Measurements from ENCODE around the gene FBLN7. TPM values are rescaled to one million over a fixed set of nuclear protein-coding genes. Genes with fewer than 3 reads are reported as not detected.
A peak's percentile ranks its signal among the peaks of the same experiment; 100 is the strongest.

Gene FBLN7
- total RNA-seq, 1 experiment from 2014 or later, result 3.9 TPM

DNA sequence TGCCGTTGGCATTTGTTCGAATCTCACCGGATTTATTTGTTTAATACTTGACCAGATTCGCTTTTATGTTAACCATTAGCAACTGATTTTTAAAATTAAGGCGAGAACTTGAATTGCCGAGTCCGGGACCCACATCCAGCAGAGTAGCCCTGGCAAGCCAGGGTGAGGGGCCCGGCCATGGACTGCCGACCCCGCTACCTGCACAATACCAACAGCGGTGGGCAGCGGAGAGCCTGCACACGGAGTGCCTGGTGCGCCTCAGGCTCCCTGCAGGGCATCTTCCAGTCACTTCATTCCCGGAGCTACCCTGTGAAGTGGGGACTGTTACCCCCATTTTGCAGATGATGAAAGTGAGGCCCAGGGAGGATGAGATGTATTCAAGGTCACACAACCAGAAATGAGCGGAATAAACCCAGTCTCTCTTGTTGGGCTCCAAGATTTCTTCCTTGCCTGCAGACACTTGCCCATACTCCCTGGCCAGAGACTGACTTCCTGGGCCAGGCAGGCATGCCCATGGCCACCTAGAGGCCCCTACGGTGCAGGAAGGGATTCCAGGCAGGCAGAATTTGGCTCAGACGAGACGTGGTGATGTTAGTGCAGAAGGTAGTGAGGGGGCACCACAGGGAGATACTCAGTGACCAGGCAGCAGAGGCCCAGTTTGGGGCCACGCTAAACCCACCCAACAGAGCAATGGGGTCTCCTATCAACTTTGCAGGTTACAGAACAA lies 2.9 kb downstream of the FBLN7 start:
- DNase-seq (ENCODE audit: low read depth), result no peak

DNA sequence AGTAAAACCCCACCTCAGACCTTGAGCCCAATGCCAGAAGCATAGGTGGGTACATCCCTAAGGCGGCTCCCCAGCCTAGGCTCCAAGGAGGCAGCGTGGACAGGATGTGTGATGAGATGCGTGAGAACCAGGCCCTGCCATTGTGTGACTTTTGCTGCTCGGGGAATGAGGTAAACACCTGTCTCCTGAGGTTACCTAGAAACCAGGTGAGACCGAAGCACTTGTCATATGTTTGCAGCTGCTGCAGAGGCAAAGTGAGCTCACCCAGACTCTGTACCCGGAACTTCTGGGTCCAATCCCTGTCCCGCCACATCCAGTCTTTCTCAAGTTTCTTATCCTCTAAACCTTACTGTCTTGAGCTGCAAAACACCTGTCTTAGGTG lies 3.4 kb downstream of the FBLN7 start:
- DNase-seq (ENCODE audit: low read depth), result no peak

DNA sequence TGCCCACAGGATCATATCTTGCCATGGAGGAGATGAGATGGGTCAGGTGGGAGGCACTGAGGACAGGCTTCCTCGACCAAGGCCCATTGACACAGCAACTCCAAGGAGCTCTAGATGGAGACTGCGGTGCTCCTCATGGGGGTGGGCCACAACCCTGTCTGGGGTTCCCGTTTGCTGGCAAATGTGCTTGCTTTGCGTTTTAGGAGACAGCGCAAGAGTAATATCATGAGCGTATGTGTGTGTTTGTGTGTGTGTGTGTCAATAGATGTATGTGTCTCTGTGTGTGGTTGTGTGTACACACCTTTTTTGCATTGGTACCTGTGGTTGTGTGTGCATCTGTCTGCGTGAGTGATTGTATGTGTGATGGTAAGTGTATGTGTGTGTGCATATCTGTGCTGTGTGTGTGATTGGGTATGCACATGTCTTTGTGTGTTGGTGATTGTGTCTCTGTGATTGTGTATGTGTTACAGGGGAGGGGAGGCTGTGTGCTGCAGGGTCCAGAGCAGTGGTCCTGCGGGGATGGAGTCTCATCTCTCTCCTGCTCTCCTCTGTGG lies 4.4 kb downstream of the FBLN7 start:
- DNase-seq (ENCODE audit: low read depth), result no peak

DNA sequence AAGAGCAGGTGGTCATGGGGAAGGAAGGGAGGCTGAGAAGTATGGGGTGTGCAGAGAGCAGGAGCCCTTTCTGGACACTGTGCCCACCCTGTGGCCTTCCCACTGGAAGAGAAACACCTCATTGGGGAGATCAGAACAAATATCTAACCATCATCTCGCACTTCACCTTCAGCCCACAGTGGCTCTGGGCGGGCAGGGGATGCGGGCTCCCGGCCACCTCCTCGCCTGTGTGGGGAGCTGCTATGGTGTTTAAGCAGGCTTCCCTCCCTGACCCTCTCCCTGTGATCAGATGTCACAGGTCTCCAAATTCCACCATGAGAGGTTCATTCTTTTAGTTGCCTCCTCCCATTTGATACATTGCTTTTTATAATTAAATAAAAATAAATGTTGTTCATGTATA lies 5.0 kb downstream of the FBLN7 start:
- DNase-seq (ENCODE audit: low read depth), result no peak

DNA sequence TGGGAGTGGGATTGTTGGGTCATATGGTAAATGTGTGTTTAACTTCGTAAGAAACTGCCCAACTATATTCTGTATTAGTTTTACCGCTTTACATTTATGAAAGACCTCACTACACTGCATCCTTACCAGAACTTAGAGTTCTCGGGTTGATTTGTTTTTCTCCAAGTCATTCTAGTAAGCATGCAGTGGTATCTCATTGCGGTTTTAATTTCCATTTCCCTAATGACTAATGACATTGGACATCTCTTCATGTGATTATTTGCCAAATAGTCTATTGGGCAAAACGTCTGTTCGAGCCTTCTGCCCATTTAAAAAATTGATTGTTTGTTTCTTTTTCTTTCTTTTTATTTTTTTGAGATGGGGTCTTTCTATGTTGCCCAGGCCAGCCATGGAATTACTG lies 6.8 kb downstream of the FBLN7 start:
- peak; percentile 37 for DNase-seq (ENCODE audit: low read depth)

DNA sequence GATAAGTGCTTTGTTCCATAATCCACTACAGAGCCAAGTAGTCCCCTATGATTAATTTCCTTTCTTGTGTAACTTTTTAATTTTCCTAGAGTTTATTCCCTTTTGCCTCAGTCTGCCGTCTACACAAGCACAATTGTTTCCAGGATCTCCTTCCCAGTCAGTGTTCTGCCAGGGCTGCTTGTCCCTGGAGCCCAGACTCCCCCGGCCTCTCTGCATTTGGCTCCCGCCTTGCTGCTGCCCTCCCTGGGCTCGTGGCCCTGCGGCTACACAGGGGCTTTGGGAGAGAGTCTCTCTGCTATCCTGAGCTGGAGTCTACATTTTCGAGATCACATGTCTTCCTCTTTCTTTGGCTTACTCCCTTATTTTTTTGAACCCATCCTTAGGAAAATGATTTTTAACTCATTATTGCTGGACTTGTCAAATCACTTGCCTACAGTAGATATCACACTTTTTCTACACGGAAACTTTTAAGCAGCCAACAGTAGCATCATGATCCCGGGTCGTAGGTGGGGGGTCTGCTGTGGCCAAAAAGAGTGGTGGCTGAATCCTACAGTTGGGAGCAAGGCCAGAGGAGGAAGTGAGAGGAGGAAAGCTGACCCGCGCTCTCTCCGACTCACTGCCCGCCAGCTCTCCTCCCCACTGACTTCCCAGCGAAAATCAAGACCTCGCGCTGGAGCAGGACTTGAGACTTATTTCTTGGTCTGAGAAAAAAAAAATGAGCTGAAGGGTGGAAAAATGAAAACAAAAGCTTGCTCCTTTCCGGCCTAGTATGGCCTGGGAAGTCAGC lies 9.4 kb downstream of the FBLN7 start:
- DNase-seq (ENCODE audit: low read depth), result no peak

DNA sequence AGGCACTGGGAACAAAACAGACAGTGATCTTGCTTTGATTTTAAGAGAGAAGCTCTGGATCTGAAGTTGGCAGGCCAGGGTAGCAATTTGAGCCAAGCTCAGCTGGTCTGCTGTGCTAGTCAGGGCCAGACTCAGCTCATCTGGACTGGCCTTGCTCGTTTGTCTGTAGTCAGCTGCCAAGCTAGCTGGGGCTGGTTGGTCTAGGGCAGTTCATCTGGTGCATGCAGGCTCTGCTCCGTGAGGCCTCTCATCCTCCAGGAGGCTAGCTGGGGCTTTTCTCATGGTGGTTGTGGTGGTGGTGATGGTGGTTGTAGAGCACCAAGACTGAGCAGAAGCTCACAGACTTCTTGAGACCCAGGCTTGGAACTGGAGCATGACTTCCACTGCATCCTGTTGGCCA lies 10.3 kb downstream of the FBLN7 start:
- DNase-seq (ENCODE audit: low read depth), result no peak

DNA sequence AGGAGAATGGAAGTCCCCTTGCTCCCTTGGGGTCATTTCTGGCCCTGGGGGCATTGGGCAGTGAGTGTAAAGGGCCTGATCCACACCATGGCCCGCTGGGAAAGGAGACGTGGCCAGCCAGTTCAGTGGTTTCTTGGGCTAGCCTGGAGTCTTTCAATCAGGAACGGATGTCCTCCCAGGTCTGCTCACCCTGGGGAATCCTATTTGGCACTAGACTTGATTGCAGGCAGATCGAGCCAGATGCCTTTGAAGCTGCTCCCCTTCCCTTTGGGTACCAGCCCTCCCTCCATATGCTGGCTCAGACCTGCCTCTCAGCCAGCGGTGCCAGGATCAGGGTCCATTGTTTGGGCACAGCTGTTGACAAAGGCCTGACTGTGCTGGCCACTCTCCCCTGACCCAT lies 11.0 kb downstream of the FBLN7 start:
- no peak for DNase-seq (ENCODE audit: low read depth)

DNA sequence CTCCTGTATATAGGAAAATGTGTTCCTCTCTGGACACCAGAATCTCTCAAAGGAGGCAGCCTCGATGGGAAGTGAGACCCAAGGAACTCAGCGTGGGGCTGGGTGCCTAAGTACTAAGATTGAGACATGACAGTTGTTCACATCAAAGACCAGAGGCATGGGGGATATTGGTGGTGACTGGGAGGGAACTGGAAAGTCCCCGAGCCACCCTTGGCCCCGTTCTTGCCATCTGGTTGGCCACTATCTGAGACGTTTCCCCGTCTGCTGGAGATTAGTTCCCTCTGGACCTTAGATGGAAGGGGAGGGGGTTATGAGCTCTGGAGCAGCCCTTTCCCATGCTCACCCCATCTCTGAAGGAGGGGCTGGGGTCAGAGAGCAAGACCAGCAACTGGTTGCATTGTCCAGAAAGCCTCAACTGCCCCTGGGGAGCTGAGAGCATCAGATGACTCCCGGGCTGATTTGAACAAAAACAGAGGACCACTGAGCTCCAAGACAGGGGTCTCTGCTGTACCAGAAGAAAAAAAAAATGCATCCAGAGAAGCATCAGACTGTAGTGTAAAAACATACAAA lies 11.8 kb downstream of the FBLN7 start:
- no peak for DNase-seq (ENCODE audit: low read depth)

DNA sequence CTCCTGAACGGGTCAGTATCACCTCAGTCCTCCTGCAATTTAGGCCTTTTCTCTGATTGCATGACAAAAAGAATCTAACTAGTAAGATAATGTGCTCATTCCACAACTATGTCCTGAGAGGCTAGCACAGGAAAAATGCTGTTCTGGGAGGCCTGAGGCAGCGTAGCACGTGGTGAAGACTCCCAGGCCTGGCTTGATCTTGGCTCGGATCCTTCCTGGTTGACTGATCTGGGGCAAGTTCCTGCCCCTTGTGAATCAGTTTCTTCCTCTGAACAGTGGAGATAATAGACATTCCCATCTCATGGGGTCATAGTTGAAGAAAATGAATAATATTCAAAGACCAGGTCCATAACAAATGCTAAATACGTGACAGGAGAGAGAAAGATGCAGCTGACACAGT lies 12.3 kb downstream of the FBLN7 start:
- peak; percentile 93 for DNase-seq (ENCODE audit: low read depth)

DNA sequence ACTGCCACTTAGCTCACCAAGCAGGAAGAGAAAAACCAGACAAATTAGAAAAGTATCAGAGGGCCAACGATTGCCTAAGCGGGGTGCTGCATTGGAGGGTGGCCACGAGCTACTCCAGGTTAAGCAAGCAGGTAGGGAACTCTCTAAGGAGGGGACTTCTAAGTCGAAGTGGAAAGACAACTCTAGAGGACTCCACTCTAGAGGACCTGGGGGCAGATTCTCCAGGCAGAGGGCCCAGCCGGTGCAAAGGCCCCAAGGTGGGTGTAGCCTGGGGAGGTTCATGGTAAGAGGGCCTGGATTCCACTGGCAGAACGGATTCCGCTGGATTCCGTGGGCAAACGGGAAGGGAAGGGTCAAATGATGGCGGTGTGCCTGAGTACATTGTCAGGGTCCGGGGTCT lies 12.7 kb downstream of the FBLN7 start:
- DNase-seq (ENCODE audit: low read depth), result no peak

DNA sequence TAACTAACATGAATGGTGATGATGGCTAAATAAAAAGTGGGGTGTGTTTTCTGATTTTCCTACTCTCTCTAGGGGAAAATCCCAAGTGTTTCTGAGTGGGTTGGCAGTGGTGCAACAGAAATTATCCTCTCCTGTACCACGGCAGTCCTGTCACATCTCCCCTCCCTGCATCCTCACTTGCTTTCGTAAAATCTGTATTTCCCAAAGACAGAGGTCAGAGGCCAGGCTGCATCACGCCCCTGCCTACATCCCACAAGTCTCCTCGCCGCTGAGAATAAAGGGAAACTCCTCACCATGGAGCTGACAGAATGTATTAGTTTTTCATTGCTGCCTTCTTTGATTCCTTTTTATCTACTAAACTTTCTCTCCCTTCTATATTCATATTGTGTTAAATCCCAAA lies 13.1 kb downstream of the FBLN7 start:
- no peak for DNase-seq (ENCODE audit: low read depth)

DNA sequence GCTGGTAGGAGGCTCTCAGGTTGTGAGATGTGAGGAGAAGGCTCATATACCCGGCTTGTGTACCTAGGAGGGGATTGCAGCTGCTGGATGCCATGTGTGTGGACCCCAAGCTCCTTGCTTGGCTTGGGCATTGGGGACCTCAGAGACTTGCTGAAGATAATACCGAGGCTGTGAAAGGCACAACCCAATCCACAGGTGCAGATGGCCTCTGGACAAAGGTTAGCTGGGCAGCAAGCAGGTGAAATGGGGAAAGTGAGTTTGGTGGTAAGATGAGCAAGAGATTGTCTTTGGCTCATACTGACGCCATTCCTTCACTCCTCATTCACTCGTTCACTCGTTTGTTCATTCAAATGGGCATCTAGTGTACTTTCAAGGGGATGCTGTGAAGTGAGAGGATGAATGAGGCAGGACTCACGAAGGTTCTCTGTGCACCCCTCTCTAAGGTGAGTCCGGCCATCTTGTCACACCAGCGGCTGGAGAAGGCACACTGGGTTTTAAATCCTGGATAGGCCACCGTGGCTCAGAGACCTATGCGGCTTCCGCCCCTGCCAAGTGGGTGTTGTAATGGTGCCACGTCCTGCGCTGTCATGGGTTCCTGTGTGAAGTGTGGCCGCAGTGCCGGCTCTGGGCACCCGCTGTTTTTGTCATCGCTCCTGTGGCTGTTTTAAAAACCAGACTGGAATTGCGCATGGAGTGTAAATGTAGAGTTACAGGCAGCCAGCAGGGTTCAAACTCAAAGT lies 13.7 kb downstream of the FBLN7 start:
- DNase-seq (ENCODE audit: low read depth), result no peak

DNA sequence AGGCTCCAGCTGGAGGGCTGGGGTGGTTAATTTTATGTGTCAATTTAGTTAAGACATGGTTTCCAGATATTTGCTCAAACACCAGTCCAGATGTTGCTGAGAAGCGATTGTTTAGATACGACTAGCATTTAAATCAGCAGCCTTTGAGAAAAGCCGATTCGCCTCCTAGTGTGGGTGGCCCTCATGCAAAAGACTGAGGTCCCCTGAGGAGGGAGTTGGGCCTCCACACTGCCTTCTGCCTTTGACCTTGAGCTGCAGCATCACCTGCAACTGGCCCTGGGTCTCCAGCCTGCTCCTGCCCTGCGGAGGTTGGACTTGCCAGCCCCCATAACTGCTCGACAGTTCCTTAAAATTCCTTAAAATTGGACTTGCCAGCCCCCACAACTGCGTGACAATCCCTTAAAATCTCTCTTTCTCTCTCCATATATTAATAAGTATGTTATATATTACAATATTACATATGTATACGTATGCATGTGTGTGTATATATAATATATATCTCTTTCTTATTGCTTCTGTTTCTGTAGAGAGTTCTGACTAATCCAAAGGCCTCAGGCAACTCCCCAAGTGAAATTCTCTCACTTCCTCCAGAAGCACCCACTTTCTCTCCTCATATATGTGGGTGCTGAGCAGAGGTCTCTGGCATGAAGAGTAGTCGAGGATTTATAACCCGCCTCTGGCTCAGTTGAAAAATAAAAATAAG lies 14.4 kb downstream of the FBLN7 start:
- no peak for DNase-seq (ENCODE audit: low read depth)

DNA sequence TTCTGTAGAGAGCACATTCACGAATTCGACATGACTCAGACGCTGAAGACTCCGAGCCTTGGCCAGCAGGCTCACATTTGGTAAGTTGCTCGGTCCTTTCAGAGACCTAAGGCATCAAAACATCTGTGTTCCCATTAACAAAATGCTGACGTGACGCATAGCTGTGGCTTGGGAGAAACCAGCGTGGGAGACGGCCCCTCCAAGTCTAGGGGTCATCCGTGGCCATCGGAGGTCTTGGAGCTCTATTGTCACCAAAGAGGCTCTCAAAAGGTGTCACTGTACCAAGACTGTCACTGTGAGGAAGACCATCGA lies 14.9 kb downstream of the FBLN7 start:
- no peak for DNase-seq (ENCODE audit: low read depth)

DNA sequence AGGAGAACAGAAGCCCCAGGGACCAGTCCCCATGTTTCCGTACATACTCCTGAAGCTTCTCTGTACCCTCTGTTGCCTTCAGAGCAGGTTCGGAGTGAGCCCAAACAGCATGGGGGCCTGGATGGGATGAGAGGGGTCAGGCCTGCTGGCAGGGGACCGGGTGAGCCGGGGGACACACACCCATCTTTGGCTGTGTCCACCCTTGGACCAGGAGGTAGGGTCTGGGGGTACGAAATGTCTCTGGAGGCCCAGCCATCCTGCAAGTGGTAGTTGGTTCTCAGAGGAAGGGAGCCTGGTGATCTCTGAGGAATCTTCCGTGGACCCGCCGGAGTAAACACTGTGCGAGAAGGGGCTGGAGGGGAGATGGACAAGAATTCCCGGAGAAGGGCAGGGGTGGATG lies 15.3 kb downstream of the FBLN7 start:
- no peak for DNase-seq (ENCODE audit: low read depth)

DNA sequence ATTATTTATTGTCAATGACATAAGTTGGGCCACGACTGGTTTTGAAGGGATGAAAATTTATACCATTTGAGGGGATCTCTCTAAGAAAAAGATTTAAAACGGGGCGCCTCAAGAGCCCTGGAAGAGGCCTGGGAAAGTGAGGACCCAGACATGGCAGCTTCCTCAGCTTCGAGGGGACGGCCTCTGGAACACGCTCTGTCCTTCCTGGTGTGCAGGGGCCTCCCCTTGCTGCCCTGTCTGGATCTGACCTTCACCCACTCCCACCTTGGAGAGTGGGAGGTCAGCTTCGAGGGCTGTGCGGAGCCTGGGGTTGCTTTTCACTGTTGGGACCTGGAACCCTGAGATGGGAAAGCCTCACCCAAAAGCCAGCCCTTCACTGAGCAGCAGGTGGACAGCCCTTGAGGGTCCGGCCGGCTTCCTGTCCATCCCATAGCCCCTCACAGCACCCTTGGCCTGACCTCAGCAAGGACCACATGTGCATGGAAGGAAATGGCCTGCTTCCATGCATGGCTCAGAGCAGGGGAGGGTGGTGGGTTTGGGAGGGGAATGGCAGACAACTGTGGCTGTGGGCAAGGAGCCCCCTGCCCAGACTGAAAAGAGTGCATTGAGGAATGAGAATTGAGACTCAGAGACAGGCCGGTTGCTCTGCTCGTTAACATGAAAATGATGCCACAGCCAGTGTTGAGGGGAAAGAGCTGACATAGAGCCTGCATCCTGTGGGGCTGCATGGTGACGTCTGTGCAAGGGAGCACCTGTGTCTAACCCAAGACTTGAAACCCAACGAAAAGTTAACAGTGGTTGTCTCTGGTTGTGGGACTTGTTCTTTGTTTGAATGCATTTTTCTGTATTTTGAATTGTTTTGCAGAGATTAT lies 16.3 kb downstream of the FBLN7 start:
- DNase-seq (ENCODE audit: low read depth), result no peak

DNA sequence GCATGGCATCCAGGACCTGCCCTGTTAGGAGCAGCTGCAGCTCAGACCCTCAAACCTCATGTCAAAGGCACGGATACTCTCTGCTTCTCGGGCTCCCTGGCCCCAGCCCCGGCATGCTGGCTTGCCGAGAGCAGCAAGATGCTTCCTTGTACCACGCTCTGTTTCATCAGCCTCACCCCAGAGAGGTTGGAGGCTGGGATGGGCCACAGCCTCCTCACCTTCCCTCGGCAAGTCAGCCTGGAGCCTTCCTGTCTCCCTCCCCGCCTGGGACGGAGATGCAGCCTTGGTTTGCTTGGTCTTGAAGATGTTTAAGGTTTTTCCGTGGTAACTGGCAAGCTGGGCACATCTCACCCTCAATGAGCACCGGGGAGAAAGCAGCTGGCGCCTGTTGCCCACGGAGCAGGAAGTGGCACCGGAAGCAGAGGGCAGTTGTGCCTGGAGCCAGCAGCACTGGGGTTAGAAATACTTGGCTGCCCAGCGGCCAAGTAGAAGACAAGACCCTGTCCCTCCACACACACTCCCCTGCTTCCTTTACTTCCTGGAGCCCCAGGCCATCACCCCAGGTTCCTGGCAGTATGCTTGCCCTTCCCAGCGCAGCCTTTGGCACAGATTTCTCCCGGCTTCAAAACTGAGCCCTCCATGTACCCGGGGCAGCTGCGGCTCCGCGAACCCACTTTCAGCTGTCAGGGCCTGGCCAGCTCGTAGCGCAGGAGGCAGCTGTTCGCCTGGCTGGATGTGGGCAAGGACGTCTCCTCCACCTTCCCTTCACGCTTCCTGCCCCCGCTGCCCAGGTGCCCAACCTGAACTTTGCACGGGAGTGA lies 17.4 kb downstream of the FBLN7 start:
- no peak for DNase-seq (ENCODE audit: low read depth)

DNA sequence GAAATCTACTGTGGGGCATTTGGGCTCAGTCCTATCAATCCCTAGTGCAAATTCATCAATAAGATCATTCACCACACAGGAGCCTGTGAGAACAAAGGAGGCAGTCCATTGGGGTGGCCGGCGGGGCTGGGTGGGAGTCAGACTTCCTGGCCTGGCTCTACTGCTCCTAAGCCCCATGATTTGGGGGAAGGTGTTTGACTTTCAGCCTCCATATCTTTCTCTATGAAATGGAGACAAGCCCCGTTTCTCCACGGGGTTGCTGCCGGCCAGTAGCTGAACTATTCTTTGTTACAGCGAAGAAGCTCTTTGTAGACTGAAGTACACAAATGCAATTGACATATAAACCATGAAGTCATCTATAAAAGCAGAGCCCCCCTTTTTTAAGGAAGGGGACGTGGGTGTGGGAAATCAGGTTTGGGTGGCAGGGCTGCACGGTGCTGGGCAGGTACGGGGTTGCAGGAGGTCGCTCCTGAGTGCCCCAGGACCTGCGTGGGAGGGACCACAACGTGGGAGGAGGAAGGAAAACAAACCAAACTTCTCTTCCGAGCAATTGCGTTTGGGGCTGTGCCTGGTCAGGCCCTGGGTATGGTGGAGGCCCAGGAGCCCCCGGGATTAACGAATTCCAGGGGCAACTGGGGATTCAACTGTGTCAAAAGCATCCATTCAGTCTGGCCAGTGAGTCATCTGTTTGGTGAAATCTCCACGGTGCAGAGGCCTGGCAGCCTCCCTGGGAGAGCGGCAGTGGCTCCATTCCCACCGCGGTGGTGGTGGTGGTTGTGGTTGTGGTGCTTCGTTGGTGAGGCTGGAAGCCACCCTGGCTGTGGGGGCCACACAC lies 18.2 kb downstream of the FBLN7 start:
- DNase-seq (ENCODE audit: low read depth), result peak; percentile 85

Measured in M059J (cell line).